ENCODE results near the gene CREB3L2.

Gene CREB3L2

DNA sequence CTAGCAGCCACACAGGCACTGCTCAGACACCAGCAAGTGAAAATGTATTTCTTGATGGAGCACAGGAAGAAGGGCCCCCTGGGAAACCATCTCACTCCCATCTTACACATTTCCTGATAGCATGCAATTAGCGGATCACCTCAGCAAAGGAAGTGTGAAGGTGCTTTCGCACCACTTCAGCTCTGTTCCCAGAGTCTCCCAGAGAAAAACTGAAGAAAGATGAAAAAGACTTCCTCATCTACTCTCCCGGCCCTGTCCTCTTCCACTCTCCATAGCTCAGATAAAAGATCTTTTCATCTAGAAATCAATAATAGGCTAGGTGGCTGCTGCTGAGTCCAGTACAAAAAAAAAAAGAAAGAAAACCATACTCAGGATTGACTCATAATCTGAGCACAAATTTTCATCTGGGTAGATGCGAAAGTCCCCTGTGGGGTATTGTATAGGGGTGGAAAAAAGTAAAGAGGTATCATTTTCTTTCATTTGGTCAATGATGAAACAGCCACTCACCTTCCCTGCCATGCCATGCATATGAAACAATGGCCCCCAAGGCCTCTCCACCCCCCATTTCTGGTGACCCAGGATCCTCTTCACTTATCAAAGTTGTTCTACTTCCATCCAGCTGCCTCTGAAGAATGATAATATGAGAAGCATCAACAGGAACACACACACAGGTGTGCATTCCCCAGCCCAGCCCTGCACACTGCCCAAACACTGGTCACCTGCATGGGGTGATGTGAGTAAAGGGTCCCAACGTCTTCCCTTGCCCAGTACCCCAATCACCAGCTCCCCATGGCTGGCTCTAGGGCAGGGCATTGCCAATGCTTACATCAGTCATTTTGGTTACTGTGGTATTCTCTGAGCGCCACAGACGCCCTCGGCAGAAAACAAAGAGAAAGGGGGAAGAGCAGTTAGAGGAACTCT, 106.3 kb downstream of the CREB3L2 start:
- no peak overlapping the region for H3K4me3 ChIP-seq (ENCODE audit: low read depth, low read length)
- no peak for DNase-seq (ENCODE audit: low read depth, low spot score)
- TF ChIP-seq, protein P1, sequence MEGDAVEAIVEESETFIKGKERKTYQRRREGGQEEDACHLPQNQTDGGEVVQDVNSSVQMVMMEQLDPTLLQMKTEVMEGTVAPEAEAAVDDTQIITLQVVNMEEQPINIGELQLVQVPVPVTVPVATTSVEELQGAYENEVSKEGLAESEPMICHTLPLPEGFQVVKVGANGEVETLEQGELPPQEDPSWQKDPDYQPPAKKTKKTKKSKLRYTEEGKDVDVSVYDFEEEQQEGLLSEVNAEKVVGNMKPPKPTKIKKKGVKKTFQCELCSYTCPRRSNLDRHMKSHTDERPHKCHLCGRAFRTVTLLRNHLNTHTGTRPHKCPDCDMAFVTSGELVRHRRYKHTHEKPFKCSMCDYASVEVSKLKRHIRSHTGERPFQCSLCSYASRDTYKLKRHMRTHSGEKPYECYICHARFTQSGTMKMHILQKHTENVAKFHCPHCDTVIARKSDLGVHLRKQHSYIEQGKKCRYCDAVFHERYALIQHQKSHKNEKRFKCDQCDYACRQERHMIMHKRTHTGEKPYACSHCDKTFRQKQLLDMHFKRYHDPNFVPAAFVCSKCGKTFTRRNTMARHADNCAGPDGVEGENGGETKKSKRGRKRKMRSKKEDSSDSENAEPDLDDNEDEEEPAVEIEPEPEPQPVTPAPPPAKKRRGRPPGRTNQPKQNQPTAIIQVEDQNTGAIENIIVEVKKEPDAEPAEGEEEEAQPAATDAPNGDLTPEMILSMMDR (IDR thresholded peaks at IDR 0.05; ENCODE audit: low read depth, low read length): no peak
- in situ Hi-C loops (cut with HindIII; ENCODE audit: low sequenced_read_pairs): no loop called here

DNA sequence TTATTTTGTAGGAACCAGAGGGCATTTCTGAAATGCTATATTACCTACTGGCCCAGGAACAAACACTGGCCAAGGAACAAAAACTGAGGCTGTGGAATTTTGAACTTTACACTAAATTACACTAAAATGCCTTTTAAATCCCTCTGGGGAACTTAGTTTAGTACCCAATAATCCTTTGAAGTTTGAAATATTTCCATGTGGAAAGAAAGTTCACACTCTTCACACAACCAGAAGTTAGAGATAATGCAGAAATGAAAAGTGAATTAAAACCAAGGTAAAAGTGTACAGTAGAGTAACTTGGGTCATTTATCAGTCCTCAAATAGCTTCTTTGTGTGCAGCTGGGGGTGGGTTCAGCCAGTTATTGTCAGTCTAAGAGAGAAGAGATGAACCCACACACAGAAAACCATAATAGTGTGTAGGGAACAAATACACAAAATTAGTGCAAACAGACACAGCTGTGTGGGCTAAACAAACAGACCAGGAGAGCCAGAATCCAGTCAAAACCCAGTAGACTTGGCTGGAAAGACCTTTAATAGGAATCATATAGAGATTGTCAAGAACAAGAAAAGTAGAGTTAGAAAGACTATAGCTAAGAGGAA, 108.6 kb downstream of the CREB3L2 start:
- no peak overlapping the region for H3K4me3 ChIP-seq (ENCODE audit: low read depth, low read length)
- TF ChIP-seq, protein P1 (IDR thresholded peaks at IDR 0.05; ENCODE audit: low read depth, low read length): no peak
- in situ Hi-C loops (cut with HindIII; ENCODE audit: low sequenced_read_pairs): no loop called here

DNA sequence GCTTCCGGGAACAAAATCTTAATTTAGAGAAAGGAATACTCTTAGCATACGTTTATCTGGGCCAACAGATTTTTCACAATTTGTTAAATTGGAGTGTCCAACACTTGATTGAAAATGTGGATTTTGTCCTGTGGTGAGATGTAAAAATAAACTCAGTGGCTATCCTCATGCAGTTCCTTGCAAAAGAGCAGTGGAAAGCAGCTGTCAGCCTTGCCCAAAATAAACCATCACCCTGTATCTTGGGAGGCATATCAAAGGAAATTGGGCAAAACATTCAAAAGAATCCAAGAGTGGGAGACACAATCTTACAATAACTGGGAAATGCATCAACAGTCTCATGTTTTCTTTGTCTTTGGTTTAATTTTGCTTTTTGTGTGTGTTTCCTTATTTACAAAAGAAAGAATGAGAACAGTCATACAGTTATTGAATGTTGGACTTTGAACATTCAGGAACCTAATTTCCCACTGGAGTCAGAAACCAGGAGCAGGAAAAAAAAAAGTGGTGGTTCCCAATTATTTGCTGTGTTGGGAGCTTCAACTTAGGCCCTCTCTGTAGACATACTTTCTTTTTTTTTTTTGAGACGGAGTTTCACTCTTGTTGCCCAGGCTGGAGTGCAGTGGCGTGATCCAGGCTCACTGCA, 110.8 kb downstream of the CREB3L2 start:
- H3K4me3 ChIP-seq (ENCODE audit: low read depth, low read length): no peak overlapping the region
- TF ChIP-seq, protein P1 (IDR thresholded peaks at IDR 0.05; ENCODE audit: low read depth, low read length): no peak
- DNase-seq (ENCODE audit: low read depth, low spot score): no peak
- in situ Hi-C loops (cut with HindIII; ENCODE audit: low sequenced_read_pairs): no loop called here

More for the DNA sequence above, 108.6 kb downstream of the CREB3L2 start:
- DNase-seq (ENCODE audit: low read depth, low spot score): no peak

DNA sequence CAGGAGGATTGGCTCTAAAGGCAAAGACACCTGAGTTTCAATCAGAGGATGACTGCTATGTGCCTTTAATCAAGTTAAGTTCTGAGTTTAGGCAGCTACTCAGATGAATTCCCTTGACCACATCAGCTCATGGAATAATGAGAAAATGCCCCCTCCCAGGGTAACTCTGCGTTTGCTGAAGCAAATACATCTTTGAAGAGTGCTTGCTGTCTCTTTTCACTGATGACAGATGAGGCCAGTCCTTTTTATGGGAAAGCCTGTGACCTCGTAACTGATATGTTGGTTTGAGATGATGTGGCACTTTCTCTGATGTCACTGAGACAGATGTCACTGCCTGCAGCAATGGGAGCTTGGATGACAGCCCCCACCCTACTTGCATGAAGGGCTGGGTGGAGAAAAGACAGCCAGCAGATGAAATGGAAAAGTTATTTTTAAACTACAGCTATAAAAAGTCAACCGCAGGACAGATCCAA, 111.4 kb downstream of the CREB3L2 start:
- no peak overlapping the region for H3K4me3 ChIP-seq (ENCODE audit: low read depth, low read length)
- no peak for DNase-seq (ENCODE audit: low read depth, low spot score)
- in situ Hi-C loops (cut with HindIII; ENCODE audit: low sequenced_read_pairs): no loop called here
- TF ChIP-seq, protein P1 (IDR thresholded peaks at IDR 0.05; ENCODE audit: low read depth, low read length): no peak

DNA sequence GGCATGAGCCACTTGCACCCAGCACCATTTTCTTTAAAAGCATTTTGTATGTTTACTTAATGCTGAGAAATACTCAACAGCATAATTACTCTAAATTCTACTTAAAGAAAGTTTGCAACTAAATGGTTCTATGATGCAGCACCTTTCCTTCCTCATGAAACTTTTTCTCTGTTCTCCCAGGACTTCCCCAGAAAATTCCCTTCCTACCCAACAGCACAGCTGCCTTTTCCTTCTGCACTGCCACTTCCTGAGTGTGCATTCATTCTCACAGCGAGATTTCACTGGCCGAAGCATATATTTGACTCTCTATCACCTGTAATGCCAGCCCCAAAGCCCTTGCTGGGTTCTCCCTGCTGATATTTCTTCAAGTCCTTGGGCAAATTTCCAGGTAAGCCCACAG, 113.6 kb downstream of the CREB3L2 start:
- DNase-seq (ENCODE audit: low read depth, low spot score): no peak

DNA sequence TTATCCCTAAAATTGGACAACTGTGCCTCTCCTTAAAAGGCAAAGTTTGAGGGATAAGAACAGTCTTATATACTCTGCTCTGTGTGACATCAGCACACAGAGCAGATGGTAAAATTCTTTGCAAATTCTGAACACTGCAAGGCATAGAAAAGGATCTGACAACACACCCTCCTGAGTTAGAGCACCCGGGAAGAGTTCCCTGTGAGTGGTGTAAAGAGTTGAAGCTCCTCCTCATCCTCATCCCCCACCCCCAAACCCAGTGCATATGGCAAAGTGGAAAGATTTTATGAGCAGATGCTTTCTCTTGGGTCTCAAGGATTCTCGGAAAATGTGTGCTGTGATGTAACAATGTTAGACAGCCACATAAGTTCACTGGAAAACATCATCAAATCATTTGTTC, 115.1 kb downstream of the CREB3L2 start:
- TF ChIP-seq, protein P1 (IDR thresholded peaks at IDR 0.05; ENCODE audit: low read depth, low read length): no peak
- peak; percentile 58 for DNase-seq (ENCODE audit: low read depth, low spot score)
- in situ Hi-C loops (cut with HindIII; ENCODE audit: low sequenced_read_pairs): no loop called here
- no peak overlapping the region for H3K4me3 ChIP-seq (ENCODE audit: low read depth, low read length)

More for the DNA sequence above, 113.6 kb downstream of the CREB3L2 start:
- in situ Hi-C loops (cut with HindIII; ENCODE audit: low sequenced_read_pairs): no loop called here
- no peak overlapping the region for H3K4me3 ChIP-seq (ENCODE audit: low read depth, low read length)
- TF ChIP-seq, protein P1 (IDR thresholded peaks at IDR 0.05; ENCODE audit: low read depth, low read length): no peak
